GM23338 (cell line): ENCODE data around the gene SLC6A12. TPM values are rescaled to one million over a fixed set of nuclear protein-coding genes. Genes with fewer than 3 reads are reported as not detected.

Experiments
- ATAC-seq: fragments of 200-7000 bp; cut with Tn5 transposase; 3 replicates; pipeline ENCODE4 v1.9.1; 2020
- DNase-seq: peaks from one replicate; pipeline ENCODE4 v3.0.0-alpha.2; 2015; ENCODE audit warnings: low spot score
- H2AFZ ChIP-seq: fragments of 200-600 bp; sonication (generic); 2 replicates; pipeline ENCODE4 v1.8.0; 2016; ENCODE audit warnings: antibody characterized with exemption, mild to moderate bottlenecking, moderate library complexity
- H3F3A ChIP-seq: fragments of 200-600 bp; sonication (generic); replicated peaks from 2 replicates; pipeline ENCODE4 v1.8.0; 2017; ENCODE audit warnings: antibody characterized with exemption, mixed run types, low read depth
- H3K27ac ChIP-seq: fragments of 200-600 bp; sonication (generic); 2 replicates; pipeline ENCODE4 v1.6.1; 2016; ENCODE audit warnings: low read depth
- H3K27me3 ChIP-seq: fragments of 200-600 bp; sonication (generic); 2 replicates; pipeline ENCODE4 v1.8.0; 2016; ENCODE audit warnings: mild to moderate bottlenecking, mixed run types, moderate library complexity; ENCODE audit not compliant: insufficient read depth
- H3K36me3 ChIP-seq: fragments of 200-600 bp; sonication (generic); 2 replicates; pipeline ENCODE4 v1.8.0; 2016; ENCODE audit warnings: mild to moderate bottlenecking; ENCODE audit not compliant: insufficient read depth
- H3K4me1 ChIP-seq: fragments of 200-600 bp; sonication (generic); 2 replicates; pipeline ENCODE4 v1.8.0; 2016; ENCODE audit warnings: mild to moderate bottlenecking, moderate library complexity; ENCODE audit not compliant: insufficient read depth
- H3K4me2 ChIP-seq: fragments of 200-600 bp; sonication (generic); 2 replicates; pipeline ENCODE4 v1.7.1; 2017; ENCODE audit warnings: mixed run types
- H3K4me3 ChIP-seq: fragments of 200-600 bp; sonication (generic); 2 replicates; pipeline ENCODE4 v1.6.1; 2016; ENCODE audit warnings: mixed run types
- H3K79me2 ChIP-seq: fragments of 200-600 bp; sonication (generic); replicated peaks from 2 replicates; pipeline ENCODE4 v1.8.0; 2017; ENCODE audit warnings: mild to moderate bottlenecking; ENCODE audit not compliant: insufficient read depth
- H3K9me2 ChIP-seq: fragments of 200-600 bp; sonication (generic); 2 replicates; pipeline ENCODE4 v1.8.0; 2017; ENCODE audit not compliant: insufficient read depth
- H4K20me1 ChIP-seq: fragments of 200-600 bp; sonication (generic); replicated peaks from 2 replicates; pipeline ENCODE4 v1.8.0; 2017; ENCODE audit warnings: mild to moderate bottlenecking; ENCODE audit not compliant: insufficient read depth
- H3K27ac Mint-ChIP-seq: 2 replicates; pipeline ENCODE4 v1.8.0; 2020; ENCODE audit warnings: inconsistent platforms, mild to moderate bottlenecking, moderate library complexity, mixed read lengths
- H3K27me3 Mint-ChIP-seq: 3 replicates; pipeline ENCODE4 v1.8.0; 2022; ENCODE audit warnings: low read depth, mild to moderate bottlenecking, moderate library complexity, mixed read lengths, inconsistent platforms; ENCODE audit not compliant: insufficient read depth, poor library complexity
- H3K36me3 Mint-ChIP-seq: 3 replicates; pipeline ENCODE4 v1.8.0; 2021; ENCODE audit warnings: low read depth, mild to moderate bottlenecking, inconsistent platforms, moderate library complexity, mixed read lengths
- H3K4me1 Mint-ChIP-seq: 3 replicates; pipeline ENCODE4 v1.8.0; 2020; ENCODE audit warnings: mild to moderate bottlenecking, inconsistent platforms, mixed read lengths
- H3K4me3 Mint-ChIP-seq: 3 replicates; pipeline ENCODE4 v1.8.0; 2021; ENCODE audit warnings: moderate library complexity, mild to moderate bottlenecking, inconsistent platforms, mixed read lengths
- H3K9me3 Mint-ChIP-seq: 3 replicates; pipeline ENCODE4 v1.8.0; 2020; ENCODE audit warnings: moderate library complexity, mild to moderate bottlenecking, inconsistent platforms, mixed read lengths
- CREB1 ChIP-seq: fragments of 250-450 bp; sonication (Bioruptor Pico); IDR thresholded peaks from 2 replicates; pipeline ENCODE4 v1.5.0; 2020; ENCODE audit warnings: low read depth, mild to moderate bottlenecking, moderate library complexity
- EZH2 ChIP-seq: fragments of 200-600 bp; sonication (generic); IDR thresholded peaks from one replicate; pipeline ENCODE4 v1.8.0; 2017; ENCODE audit warnings: antibody characterized with exemption, mild to moderate bottlenecking, low read depth; ENCODE audit not compliant: unreplicated experiment
- EZH2phosphoT487 ChIP-seq: fragments of 200-600 bp; sonication (generic); IDR thresholded peaks from one replicate; pipeline ENCODE4 v1.8.1; 2018; ENCODE audit warnings: antibody characterized with exemption; ENCODE audit not compliant: unreplicated experiment
- JUNB ChIP-seq: IDR thresholded peaks from one replicate; pipeline ENCODE4 v1.6.1; 2016; ENCODE audit warnings: antibody characterized with exemption; ENCODE audit not compliant: unreplicated experiment
- NANOG ChIP-seq: IDR thresholded peaks from 2 replicates; pipeline ENCODE4 v1.6.1; 2016; ENCODE audit warnings: antibody characterized with exemption, borderline replicate concordance
- POLR2AphosphoS5 ChIP-seq: IDR thresholded peaks from 2 replicates; pipeline ENCODE4 v1.6.1; 2016; ENCODE audit warnings: antibody characterized with exemption, low read depth
- STAT1 ChIP-seq: IDR thresholded peaks from one replicate; pipeline ENCODE4 v1.6.1; 2016; ENCODE audit warnings: antibody characterized with exemption; ENCODE audit not compliant: unreplicated experiment
- ZNF114 ChIP-seq: fragments of 250-450 bp; sonication (Bioruptor Pico); IDR thresholded peaks from 2 replicates; pipeline ENCODE4 v1.5.0; 2020; ENCODE audit warnings: mild to moderate bottlenecking, moderate library complexity
- ZNF331 ChIP-seq: fragments of 250-450 bp; sonication (Bioruptor Pico); IDR thresholded peaks from 2 replicates; pipeline ENCODE4 v1.5.0; 2020; ENCODE audit warnings: low read depth, mild to moderate bottlenecking, moderate library complexity
- polyA plus RNA-seq: library from polyadenylated mRNA; unstranded; fragments of >200 nt; fragmentation: Nextera tagmentation; extraction: Ambion mirVana; gene quantifications from 2 replicates; pipeline ENCODE4 v1.2.1, GENCODE V29; 2016
- total RNA-seq: library from RNA; depleted of rRNA; stranded (reverse); fragments of >200 nt; shearing (Covaris generic); gene quantifications from 2 replicates; pipeline ENCODE4 v1.2.3, GENCODE V29; 2014
- TF ChIP-seq, protein P1 (sequence below), 2 experiments: fragments of 200-600 bp in 1 of 2; sonication (generic) in 1 of 2; conservative IDR thresholded peaks; 2 replicates each; pipeline versions ENCODE4 v1.5.1 to v1.6.1; 2016 to 2017; ENCODE audit warnings: antibody characterized with exemption in 2 of 2, low read depth in 2 of 2, mild to moderate bottlenecking in 2 of 2, moderate library complexity in 1 of 2
- TF ChIP-seq, protein P2 (sequence below): IDR thresholded peaks from 2 replicates; pipeline ENCODE4 v1.6.1; 2016; ENCODE audit warnings: antibody characterized with exemption
- TF ChIP-seq, protein P3 (sequence below): fragments of 250-450 bp; sonication (Bioruptor Pico); IDR thresholded peaks from 2 replicates; pipeline ENCODE4 v1.5.0; 2020; ENCODE audit warnings: mild to moderate bottlenecking, moderate library complexity

Gene SLC6A12
- total and polyA plus RNA-seq, 2 experiments from 2014 or later, result 0.56 TPM; not detected in 1

DNA sequence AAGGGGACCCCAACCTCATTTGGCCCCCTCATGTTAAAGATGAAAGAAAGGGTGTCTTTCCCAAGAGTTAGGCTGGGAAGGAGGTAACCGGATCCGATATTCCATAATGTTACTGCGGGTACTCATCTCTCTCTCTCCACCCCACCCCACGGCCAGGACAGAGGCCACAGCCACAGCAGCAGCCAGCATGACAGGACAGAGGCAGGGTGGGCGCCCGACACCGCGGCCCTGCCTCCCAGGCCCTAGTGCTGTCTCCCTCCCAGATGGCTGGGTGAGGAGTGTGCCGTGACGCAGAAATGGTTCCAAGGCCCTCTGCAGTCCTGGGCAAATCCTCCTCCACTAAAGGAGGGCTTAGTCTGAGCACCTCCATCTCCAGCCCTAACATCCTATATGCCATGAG, 6.2 kb downstream of the SLC6A12 start:
- H3K9me3 Mint-ChIP-seq, result peaks cover 4% of the 10 kb centered on the region; the same call in 1 of the 3 replicates
- H3K27ac ChIP-seq, result no peak overlapping the region
- no peak overlapping the region for H3K4me3 ChIP-seq
- H3K27me3 Mint-ChIP-seq, result peaks cover 18% of the 10 kb centered on the region
- no peaks in the 10 kb centered on the region for H3K36me3 Mint-ChIP-seq
- TF ChIP-seq STAT1 (no peak), NANOG (no peak), EZH2 (no peak), CREB1 (CRISPR knock-in tag) (no peak), ZNF114 (CRISPR knock-in tag) (no peak), POLR2AphosphoS5 (no peak), ZNF331 (CRISPR knock-in tag) (no peak), JUNB (no peak), EZH2phosphoT487 (no peak)
- TF ChIP-seq, protein P1, sequence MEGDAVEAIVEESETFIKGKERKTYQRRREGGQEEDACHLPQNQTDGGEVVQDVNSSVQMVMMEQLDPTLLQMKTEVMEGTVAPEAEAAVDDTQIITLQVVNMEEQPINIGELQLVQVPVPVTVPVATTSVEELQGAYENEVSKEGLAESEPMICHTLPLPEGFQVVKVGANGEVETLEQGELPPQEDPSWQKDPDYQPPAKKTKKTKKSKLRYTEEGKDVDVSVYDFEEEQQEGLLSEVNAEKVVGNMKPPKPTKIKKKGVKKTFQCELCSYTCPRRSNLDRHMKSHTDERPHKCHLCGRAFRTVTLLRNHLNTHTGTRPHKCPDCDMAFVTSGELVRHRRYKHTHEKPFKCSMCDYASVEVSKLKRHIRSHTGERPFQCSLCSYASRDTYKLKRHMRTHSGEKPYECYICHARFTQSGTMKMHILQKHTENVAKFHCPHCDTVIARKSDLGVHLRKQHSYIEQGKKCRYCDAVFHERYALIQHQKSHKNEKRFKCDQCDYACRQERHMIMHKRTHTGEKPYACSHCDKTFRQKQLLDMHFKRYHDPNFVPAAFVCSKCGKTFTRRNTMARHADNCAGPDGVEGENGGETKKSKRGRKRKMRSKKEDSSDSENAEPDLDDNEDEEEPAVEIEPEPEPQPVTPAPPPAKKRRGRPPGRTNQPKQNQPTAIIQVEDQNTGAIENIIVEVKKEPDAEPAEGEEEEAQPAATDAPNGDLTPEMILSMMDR (conservative IDR thresholded peaks at IDR 0.05; ENCODE audit: low read depth in 2 of 2), result no peak
- TF ChIP-seq, protein P2, sequence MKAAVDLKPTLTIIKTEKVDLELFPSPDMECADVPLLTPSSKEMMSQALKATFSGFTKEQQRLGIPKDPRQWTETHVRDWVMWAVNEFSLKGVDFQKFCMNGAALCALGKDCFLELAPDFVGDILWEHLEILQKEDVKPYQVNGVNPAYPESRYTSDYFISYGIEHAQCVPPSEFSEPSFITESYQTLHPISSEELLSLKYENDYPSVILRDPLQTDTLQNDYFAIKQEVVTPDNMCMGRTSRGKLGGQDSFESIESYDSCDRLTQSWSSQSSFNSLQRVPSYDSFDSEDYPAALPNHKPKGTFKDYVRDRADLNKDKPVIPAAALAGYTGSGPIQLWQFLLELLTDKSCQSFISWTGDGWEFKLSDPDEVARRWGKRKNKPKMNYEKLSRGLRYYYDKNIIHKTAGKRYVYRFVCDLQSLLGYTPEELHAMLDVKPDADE, result no peak
- TF ChIP-seq, protein P3, sequence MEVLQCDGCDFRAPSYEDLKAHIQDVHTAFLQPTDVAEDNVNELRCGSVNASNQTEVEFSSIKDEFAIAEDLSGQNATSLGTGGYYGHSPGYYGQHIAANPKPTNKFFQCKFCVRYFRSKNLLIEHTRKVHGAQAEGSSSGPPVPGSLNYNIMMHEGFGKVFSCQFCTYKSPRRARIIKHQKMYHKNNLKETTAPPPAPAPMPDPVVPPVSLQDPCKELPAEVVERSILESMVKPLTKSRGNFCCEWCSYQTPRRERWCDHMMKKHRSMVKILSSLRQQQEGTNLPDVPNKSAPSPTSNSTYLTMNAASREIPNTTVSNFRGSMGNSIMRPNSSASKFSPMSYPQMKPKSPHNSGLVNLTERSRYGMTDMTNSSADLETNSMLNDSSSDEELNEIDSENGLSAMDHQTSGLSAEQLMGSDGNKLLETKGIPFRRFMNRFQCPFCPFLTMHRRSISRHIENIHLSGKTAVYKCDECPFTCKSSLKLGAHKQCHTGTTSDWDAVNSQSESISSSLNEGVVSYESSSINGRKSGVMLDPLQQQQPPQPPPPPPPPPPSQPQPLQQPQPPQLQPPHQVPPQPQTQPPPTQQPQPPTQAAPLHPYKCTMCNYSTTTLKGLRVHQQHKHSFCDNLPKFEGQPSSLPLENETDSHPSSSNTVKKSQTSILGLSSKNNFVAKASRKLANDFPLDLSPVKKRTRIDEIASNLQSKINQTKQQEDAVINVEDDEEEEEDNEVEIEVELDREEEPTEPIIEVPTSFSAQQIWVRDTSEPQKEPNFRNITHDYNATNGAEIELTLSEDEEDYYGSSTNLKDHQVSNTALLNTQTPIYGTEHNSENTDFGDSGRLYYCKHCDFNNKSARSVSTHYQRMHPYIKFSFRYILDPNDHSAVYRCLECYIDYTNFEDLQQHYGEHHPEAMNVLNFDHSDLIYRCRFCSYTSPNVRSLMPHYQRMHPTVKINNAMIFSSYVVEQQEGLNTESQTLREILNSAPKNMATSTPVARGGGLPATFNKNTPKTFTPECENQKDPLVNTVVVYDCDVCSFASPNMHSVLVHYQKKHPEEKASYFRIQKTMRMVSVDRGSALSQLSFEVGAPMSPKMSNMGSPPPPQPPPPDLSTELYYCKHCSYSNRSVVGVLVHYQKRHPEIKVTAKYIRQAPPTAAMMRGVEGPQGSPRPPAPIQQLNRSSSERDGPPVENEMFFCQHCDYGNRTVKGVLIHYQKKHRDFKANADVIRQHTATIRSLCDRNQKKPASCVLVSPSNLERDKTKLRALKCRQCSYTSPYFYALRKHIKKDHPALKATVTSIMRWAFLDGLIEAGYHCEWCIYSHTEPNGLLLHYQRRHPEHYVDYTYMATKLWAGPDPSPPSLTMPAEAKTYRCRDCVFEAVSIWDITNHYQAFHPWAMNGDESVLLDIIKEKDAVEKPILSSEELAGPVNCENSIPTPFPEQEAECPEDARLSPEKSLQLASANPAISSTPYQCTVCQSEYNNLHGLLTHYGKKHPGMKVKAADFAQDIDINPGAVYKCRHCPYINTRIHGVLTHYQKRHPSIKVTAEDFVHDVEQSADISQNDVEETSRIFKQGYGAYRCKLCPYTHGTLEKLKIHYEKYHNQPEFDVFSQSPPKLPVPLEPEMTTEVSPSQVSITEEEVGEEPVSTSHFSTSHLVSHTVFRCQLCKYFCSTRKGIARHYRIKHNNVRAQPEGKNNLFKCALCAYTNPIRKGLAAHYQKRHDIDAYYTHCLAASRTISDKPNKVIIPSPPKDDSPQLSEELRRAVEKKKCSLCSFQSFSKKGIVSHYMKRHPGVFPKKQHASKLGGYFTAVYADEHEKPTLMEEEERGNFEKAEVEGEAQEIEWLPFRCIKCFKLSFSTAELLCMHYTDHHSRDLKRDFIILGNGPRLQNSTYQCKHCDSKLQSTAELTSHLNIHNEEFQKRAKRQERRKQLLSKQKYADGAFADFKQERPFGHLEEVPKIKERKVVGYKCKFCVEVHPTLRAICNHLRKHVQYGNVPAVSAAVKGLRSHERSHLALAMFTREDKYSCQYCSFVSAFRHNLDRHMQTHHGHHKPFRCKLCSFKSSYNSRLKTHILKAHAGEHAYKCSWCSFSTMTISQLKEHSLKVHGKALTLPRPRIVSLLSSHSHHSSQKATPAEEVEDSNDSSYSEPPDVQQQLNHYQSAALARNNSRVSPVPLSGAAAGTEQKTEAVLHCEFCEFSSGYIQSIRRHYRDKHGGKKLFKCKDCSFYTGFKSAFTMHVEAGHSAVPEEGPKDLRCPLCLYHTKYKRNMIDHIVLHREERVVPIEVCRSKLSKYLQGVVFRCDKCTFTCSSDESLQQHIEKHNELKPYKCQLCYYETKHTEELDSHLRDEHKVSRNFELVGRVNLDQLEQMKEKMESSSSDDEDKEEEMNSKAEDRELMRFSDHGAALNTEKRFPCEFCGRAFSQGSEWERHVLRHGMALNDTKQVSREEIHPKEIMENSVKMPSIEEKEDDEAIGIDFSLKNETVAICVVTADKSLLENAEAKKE (CRISPR knock-in tag), result no peak
- no peaks in the 10 kb centered on the region for H3F3A ChIP-seq
- ATAC-seq (no peak), DNase-seq (no peak)
- no peaks in the 10 kb centered on the region for H3K36me3 ChIP-seq
- H3K27ac Mint-ChIP-seq, result no peak overlapping the region
- peaks cover 12% of the 10 kb centered on the region; the same call in 1 of the 2 replicates for H3K4me1 ChIP-seq
- H3K9me2 ChIP-seq, result no peaks in the 10 kb centered on the region
- no peak overlapping the region for H3K4me3 Mint-ChIP-seq
- no peaks in the 10 kb centered on the region for H3K79me2 ChIP-seq
- H3K4me2 ChIP-seq, result no peak overlapping the region
- no peak overlapping the region for H2AFZ ChIP-seq
- H3K4me1 Mint-ChIP-seq, result peaks cover 18% of the 10 kb centered on the region
- no peaks in the 10 kb centered on the region; the same call in 1 of the 2 replicates for H4K20me1 ChIP-seq
- peaks cover 41% of the 10 kb centered on the region for H3K27me3 ChIP-seq
